CD4-positive, alpha-beta T cell treated with Interleukin-4 for 1 hour (primary cell): ENCODE measurements around the gene PSAPL1.
A peak's percentile ranks its signal among the peaks of the same experiment; 100 is the strongest.

Experiments used
- DNase-seq, 2 donors: peaks; one replicate each; pipeline ENCODE4 v3.0.0-alpha.2; 2020 to 2022

The PSAPL1 gene

DNA sequence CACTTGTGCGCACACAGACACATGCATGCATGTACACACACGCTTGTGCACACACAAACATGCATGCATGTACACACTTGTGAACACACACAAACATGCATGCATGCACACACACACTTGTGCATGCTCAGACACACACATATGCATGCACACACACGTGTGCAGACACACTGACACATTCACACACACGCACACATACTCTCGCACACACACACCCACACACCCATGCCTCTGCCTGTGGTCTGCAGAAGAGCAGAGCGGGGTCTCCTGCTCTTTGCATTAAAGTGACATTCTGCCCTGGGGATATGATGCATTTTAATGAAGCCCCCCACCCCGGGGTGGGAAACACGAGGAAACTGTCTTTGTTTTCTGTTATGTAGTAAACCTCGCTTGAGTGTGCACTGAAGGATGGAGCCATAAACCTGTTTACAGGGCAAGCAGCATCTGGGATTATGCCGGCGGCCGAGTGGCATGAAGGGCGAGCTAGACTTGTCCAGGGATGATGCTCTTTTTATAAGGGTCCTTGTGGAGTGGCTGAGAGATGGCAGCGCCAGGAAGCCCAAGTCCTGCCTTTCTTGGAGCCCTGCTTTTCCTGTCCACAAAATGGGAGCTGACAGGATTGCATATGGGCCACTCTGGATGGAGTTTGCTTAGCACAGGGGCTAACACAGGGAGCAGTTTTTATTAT lies 17.8 kb downstream of the PSAPL1 start:
- peak in 1 of 2 donors; percentile 8 for DNase-seq

DNA sequence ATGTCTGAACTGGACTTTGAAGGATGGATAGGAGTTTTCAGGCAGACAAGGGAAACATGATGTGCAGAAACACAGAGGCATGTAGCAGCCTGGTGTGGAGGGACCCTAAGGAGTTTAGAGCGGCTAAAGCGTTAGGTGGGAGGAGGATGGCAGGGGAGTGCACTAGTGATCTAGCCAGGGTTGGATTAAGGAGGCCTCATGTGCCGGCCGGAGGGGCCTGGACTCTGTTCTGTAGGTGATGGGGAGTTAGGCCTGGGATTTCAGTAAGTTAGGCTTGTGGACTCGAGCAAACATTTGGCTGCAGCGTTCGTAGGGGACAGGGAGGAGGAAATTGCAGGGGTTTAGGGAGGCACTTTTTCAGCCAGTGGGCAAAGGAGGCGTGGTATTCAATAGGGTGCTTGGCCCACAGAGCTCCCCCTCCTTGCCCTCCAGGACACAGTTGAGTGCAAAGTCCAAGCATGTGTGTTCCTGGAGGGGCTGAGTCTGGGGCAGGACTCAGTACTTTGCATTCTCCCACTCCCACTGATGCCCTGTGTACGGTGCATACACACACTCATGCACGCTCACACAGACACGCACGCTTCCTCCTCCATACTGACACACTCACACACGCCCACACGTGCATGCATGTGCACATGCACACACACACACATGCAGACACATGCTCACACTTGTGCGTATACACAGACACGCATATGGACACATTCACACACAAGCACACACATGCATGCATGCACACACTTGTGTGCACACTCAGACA lies 18.6 kb downstream of the PSAPL1 start:
- DNase-seq, result peak in 1 of 2 donors; percentile 5

DNA sequence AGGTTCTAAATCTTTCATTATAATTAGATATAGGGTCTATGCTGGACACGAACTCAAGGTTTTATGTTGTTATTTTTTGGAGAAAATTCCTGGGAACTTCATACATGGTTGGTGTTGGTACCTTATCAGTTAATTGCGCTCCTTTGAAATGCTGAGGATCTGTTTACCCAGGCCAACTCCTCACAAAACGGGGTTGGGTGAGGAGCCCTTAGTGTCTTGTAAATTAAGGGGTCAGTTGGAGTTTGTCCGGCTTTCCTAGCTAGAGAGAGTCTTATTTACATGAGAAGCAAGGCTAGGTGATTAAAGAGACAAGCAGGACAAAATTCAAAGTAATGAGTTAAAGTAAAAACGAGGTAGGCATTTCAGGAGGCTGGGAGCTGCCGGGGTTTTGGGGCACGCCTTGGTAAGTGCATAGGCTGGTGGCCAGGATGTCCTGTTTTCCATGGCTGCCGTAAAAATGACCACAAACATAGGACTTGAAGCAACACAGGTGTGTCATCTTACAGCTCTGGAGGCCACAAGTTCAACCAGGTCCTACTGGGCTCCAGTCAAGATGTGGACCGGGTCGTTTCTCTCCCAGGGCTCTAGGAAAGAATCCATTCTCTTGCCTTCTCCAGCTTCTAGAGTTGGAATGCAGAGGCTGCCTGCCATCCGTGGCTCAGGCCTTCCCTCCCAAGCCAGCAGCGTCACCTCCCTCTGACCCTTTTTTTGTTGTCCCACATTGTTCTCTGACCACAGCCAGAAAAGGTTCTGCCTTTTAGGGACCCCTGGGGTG lies 19.8 kb downstream of the PSAPL1 start:
- DNase-seq, result peak in 1 of 2 donors; percentile 4

DNA sequence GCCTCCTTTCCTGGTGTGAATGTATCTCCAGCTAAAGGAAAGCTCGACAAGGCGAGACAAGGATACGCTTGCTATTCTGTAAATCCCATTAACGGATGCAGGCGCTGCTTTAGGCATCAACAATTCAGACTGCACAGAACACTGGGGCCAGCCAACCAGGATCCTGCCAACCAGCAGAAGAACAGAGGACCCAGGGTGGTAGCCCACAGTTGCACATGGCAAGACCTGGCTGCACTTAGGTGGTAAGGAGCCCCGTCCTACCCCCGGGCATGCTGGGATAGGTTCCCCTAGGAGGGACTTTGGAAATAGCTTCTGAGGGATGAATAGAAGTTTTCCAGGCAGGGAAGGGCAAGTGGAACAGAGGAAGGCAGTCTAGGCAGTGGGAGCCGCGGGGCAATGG lies 20.7 kb downstream of the PSAPL1 start:
- DNase-seq, result peak in 1 of 2 donors; percentile 3

DNA sequence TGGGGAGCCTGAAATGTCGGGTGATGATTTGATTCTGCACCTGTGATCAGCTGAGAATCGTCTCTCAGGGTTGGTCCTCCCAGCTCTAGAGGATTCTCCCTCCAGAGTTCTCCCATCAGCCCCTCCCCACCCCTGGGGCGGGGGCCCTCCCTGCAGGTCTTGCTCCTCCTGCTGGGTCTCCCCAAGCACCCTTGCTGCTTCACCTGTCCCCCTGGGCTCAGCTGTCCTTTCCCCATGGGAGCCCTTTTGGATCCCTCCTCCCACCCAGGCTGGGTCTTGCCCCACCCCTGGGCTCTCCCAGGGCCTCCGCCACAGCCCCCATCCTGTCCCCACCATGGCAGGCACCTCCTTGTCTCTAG lies 22.2 kb downstream of the PSAPL1 start:
- DNase-seq, result peak in 1 of 2 donors; percentile 5

DNA sequence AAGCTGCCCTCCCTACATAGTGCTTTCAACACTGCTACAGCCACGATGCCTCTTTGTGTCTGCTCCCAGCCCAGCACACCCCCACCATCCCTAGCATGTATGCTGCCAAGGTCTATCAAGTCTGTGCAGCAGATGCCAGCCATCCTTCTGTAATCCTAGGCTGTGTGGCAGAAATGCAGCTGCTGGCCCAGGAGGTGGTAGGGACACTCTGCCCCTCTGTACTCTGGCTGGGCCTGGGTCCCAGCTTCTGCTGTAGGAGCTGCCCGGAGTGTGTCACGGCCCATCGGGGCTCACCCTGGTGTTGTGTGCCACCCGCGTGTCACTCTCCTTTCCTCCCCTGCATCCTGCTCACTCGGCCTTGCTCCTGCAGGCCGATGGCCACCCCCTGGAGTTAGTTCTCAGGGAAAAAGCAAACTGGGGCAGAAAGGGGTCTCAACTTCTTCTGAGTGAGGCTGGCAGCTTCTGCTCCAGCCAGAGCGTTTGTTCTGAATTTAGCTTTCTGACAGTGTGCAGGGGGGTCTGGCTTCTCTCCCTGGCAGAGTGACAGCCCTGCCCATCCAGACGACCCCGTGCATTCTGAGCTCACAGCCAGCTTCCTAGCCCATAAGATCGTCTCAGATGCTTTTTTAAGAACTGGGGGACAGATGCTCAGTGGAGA lies 22.7 kb downstream of the PSAPL1 start:
- peak in 1 of 2 donors; percentile 1 for DNase-seq

DNA sequence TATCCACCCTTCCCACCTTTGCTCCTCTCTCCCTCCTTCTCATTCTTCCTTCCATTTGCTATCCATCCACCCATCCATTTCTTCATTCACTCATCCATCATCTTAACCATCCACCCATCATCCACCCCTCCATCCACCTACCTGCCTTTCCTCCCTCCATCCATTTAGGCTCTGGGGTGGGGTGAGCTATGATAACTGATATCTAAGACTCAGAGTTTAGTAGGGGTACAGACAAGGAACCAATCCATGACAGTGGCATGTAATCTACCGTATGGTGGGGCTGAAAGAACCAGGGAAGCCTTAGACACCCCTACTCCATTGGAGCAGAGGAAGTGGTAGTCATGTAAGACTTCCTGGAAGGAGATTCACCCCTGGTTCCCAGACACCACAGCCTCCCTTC lies 23.2 kb downstream of the PSAPL1 start:
- DNase-seq, result no peak

DNA sequence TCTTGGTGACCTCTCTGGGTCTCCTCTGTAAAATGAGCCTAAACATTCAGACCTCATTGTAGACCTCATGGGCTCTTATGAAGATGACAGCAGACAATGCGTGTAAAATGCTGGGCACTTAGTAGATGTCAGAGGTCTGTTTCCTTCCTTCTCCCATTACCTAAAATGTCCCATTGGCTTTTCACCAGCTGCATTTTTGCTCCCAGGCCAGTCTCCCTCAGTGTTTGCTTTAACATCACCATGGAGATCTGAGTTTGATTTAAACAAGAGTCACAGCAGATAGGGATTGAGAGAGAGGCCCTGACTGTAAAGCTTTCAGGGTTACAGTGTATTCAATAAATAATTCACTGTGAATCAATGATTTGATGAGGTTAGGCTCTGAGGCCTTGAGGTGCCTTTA lies 24.3 kb downstream of the PSAPL1 start:
- no peak for DNase-seq

DNA sequence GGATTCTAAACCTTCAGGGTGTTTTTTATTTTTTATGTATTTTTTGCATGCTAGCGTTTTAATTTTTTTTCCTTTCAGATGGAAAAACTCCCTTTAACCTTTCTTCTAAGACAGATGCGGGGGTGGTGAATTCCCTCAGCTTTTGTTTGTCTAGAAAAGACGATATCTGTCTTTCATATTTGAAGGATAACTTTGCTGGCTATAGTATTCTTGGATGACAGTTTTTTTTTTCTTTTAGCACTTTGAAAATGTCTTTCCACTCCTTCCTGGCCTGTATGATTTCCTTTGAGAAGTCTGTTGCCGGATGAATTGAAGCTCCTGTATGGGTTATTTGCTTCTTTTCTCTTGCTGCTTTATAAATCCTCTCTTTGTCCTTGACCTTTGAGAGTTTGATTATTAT lies 26.6 kb downstream of the PSAPL1 start:
- no peak for DNase-seq

DNA sequence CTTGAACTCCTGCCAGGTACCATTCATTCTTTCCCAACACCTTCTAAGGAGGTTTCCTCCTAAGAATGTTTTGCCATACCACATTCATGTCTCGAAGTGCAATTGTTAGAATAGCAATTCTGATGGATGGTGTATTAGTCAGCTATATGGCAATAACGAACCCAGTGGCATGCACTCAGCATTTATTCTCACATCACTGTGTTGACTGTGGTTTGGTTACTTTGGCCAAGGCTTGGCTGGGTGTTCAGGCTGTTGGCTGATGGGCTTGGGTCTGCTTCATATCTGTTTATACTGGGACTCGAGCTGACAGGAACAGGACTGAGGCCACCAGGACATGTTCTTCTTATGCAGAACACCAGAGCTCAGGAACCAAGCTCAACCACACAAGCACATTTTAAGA lies 31.7 kb downstream of the PSAPL1 start:
- no peak for DNase-seq

DNA sequence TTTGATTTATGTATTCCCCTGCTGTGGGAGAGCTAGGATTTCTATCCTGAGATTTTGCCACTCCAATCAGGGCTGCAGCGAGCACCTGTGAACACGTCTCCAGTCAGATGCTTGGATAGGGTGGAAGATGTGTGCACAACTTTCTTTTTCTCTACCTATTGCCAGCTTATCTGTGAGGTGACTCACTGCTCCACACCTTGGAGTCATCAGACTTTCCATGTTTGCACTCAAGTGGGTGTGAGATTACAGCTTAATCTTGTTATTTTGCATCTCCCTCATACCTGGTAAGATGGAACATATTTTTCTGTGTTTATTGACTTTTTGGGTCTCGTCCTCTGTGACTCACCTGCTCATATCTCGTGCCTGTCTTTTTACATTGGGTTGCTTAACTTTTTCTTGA lies 32.2 kb downstream of the PSAPL1 start:
- DNase-seq, result no peak

DNA sequence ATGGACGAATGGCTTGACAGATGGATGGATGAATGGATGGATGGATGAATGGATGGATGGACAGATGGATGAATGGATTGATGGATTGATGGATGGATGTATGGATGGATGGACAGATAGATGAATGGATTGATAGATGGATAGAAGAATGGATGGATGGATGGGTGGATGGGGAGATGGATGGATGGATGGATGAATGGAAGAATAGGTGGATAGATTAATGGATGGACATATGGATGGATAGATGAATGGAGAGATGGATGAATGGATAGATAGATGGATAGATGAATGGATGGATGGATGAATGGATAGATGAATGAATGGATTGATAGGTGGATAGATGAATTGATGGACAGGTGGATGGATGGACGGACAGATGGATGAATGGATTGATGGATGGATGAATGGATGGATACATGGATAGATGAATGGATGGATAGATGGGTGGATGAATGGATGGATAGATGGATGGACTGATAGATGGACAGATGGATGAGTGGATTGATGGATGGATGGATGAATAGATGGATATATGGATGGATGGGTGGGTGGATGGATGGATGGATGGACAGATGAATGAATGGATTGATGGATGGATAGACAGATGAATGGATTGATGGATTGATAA lies 33.9 kb downstream of the PSAPL1 start:
- DNase-seq, result no peak

DNA sequence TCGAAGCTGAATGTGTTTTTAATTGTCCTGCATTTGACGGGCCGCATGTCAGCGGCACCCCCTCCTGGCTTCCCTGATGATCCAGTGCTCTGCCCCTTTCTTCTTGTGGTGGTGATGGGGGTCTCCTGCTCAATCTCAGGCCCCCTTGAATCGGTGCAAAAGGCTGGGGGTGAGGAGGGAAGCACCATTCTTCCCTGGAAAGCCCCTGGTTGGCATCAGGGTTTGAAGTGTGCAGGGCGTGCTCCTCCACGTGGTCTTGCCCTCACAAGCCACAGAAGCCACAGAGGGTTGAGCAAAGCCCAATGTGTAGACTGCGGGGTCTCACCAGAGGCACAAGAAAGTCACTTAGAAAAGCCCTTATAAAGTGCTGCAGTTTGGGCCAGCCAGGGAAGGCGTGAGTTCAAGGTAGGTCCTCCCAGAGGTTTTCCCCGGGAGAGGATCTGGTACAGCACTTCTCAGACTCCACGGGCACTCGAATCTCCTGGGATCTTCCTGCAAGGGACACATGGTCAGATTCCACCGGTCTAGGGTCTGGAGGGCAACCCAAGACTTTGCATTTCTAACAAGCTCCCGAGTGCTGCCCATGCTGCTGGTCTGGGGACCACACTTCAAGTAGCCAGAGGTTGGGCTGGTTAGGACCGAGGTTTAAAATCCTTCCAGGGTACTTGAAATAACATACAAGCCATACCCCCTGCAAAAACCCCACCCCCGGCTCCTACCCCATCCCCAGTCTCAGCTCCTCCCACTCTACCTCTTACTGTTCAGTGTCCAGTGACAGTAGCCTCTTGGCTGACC lies 35.1 kb downstream of the PSAPL1 start:
- no peak for DNase-seq

DNA sequence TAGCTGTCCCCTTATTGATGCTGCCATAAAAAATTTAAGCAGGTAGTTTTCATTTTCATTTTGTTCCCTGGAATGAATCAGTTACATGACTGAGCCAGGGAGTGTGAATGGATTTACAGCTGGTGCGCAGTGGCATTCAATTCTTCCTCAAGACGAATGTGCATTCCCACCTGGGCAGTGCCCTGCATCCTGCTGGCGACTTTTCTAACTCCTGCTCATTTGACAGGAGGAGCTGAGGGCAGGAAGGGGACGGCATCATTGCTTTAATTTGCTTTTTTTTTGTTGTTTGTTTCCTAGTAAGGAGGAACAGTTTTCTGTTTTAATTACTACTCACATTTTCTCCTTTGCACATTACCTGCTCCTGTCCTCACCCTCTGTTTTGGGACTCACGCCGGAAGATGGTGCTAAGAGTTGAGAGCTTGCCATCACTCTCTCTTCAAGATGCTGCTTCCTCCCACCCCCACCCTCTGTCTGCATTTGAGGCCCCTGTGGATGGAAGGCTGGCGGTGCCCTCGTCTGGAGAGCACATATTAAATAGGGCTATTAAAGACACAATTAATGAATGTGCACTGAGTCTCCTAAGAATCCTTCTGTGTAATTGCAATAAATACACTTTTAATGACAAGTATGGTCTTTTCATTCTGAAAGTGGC lies 35.8 kb downstream of the PSAPL1 start:
- DNase-seq, result no peak

DNA sequence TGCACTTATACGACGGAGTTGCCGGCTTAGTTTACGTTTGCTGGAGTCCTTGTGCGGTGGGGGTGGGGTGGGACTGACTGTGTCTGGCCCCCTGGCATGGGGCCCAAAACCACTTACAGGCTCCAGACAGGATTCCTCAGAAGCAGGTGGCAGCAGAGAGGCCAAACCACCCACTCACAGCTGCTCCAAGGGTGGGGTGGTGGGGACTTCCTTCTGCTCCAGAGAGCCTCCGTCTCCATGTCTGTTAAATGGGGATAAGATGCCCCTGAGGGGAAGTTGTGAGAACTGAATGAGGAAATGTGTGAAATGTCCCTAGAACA lies 36.7 kb downstream of the PSAPL1 start:
- DNase-seq, result no peak

DNA sequence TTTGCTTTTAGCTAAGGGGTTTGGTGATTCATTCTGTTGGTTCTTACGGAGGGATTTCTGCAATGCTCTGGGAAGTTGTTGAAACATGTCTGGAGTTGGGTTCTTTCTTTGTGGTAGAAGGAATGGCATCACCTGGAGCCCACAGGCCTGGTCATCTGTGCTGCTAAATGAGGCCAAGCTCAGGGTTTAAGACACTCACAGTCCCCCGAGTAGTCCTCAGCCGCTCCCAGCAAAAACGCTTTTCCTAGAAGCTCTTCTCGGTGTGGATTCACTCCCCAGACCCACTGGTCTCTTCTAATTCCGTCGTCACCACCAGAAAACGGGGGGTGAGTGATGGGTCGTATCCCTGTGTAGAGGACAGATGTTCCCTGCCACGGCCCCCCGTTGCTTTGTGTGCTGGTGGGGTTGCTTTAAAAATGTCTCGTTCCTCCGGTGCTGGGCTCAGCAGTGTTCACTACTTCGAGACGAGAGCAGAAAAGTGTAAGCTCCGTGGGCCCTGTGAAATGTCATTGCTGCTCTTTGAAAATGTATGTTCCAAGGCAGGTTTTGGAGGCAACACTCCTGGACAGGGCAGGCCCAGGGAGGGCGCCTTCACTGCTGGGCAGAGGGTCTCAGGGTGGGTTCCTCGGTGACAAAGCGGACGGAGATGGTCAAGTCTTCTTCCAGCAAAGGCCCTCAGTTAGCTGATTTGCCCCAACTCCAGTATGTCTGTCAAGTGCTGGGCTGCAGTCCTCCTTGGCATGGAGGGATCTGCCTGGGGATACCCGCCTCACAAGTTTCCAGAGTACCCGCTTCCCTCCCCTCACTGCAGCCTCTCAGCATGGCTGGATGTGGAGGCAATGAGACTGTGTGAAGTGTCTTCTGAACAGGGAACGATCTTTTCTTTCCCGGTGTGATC lies 37.3 kb downstream of the PSAPL1 start:
- DNase-seq, result no peak

DNA sequence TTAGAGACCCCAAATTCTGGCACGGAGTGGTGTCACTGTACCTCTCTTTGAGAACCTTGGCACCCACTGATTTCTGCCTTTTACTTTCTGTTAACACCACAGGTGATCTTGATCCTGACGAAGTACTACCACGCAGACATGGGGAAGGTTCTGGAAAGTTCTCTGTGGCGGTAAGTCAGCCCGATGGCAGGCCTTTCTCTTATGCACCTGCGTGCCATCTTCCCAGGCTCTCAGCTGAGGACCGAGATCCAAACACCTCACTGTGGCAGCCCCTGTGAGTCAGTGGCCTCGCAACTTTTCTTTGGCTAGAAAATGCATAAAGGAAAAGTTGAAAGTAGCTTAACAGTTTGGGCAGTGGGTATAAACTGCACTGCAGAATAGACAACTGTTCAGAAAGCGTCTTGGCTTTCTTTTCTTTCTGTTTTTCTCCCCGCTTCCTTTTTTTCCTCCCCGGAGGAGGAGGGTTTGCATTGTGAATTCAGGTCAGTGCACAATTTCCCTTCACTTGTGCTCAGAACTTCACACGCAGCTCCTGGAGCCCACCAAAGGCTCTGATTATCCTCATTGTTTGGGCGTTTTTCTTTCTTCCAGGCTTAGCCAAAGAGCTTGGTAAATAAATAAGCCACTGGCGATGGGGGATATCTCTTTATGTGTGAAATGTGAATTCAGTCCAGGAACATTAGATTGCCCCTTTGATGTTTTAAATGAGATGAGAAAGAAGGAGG lies 38.4 kb downstream of the PSAPL1 start:
- no peak for DNase-seq

DNA sequence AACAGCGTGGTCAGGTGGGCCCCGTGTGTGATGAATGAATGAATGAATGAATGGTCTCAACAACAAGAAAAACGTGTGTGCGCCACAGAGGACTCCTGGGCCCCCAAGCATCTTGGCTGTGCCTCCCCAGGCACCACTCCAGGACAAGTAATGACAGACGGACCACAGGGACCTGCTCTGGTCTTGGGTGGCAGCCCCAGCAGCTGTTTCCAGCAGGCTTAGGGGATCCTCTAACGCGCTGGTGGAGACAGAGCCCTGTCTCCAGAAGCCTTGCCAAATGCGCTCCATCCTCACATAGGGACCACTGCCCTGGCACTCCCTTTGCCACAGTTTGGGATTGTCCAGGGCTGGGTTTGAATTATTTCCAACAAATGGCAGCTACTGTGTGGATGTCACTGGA lies 39.1 kb downstream of the PSAPL1 start:
- DNase-seq, result no peak

DNA sequence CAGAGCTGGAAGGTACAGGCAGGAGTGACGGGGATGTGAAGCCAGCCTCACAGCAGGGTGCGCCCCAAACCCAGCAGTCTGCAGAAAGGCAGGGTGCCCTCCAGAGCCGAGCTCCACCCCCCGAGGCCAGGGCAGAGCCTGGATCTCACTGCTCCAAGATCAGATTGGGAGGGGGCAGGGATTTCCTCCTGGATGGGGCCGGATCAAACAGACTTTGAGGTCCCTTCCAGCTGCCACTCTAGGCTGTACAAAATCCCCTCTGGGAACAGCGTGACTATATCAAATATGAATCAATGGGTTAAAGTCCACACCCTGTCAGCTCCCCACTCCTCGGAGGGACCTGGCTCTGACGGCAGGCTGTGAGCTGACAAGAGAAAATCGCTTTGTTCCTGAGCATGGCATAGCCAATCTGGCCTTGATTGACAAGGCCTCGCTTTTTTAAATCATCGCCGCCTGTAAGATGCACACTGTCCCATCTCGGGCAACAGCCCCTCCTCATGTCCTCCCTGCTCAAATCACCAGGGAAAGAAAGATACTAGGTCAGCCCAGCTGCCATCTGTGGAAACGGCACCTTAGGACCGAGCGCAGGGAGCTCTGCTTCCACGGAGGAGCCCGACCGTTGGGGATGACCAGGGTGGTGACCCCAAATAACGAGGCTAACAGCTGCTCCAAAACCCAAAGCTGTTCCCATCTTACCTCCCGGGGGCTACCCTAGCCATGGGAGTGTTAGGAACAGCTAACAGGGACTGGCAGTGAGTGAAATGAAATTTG lies 39.9 kb downstream of the PSAPL1 start:
- DNase-seq, result no peak
